ENCODE measurements around the gene PALM. TPM values are rescaled to one million over a fixed set of nuclear protein-coding genes. Genes with fewer than 3 reads are reported as not detected.
"Not testable (repeated sequence)": the region's sequence is repeated elsewhere in the genome, so short reads cannot be mapped to it uniquely, and the experiment has no call there.

Gene PALM
- total RNA-seq, 3 donors from 2014 or later: 8.1 to 58.4 (median 13.0) TPM

DNA sequence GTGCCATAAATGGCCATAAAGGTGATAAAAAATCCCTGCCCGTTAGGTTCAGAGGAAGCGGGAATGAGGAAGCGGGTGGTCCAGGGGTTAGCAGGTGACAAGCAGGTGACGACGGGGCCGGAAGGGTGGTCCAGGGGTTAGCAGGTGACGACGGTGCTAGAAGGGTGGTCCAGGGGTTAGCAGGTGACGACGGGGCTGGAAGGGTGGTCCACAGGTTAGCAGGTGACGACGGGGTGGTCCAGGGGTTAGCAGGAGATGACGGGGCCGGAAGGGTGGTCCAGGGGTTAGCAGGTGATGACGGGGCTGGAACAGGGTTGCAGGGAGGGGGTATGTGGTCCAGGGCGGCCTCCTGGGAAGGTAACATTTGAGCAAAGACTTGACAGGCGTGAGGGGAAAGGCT is 19.7 kb upstream of the PALM start:
- no peak overlapping the region for H3K4me3 ChIP-seq
- TF ChIP-seq, protein P1, sequence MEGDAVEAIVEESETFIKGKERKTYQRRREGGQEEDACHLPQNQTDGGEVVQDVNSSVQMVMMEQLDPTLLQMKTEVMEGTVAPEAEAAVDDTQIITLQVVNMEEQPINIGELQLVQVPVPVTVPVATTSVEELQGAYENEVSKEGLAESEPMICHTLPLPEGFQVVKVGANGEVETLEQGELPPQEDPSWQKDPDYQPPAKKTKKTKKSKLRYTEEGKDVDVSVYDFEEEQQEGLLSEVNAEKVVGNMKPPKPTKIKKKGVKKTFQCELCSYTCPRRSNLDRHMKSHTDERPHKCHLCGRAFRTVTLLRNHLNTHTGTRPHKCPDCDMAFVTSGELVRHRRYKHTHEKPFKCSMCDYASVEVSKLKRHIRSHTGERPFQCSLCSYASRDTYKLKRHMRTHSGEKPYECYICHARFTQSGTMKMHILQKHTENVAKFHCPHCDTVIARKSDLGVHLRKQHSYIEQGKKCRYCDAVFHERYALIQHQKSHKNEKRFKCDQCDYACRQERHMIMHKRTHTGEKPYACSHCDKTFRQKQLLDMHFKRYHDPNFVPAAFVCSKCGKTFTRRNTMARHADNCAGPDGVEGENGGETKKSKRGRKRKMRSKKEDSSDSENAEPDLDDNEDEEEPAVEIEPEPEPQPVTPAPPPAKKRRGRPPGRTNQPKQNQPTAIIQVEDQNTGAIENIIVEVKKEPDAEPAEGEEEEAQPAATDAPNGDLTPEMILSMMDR (IDR thresholded peaks at IDR 0.05): no peak
- no peaks in the 10 kb centered on the region for H3K36me3 ChIP-seq (ENCODE audit: low read depth)
- H3K9me3 ChIP-seq: no peaks in the 10 kb centered on the region
- DNase-seq: no peak
- intact Hi-C loops (cut with DNase I, micrococcal nuclease): no loop called here
- no peak for ATAC-seq
- no peaks in the 10 kb centered on the region for H3K4me1 ChIP-seq (ENCODE audit: low read depth)

DNA sequence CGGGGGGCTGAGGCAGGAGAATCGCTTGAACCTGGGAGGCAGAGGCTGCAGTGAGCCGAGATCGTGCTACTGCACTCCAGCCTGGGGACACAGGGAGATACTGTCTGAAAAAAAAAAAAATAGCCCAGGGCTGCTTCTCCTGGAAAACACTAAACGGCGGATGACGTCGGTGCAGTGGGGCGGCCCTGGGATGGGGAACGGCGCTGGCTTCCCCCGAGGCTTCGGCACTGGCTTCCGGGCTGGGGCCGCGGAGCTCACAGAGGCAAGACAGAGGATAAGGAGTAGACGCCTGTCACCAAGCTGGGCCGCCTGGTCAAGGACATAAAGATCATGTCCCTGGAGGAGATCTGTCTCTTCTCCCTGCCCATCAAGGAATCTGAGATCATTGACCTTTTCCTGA is 18.5 kb upstream of the PALM start:
- intact Hi-C loops (cut with DNase I, micrococcal nuclease): no loop called here
- DNase-seq: no peak
- no peak overlapping the region for H3K4me3 ChIP-seq
- H3K36me3 ChIP-seq (ENCODE audit: low read depth): no peaks in the 10 kb centered on the region
- no peaks in the 10 kb centered on the region for H3K4me1 ChIP-seq (ENCODE audit: low read depth)
- H3K9me3 ChIP-seq: no peaks in the 10 kb centered on the region
- no peak for ATAC-seq
- TF ChIP-seq, protein P1 (IDR thresholded peaks at IDR 0.05): no peak

DNA sequence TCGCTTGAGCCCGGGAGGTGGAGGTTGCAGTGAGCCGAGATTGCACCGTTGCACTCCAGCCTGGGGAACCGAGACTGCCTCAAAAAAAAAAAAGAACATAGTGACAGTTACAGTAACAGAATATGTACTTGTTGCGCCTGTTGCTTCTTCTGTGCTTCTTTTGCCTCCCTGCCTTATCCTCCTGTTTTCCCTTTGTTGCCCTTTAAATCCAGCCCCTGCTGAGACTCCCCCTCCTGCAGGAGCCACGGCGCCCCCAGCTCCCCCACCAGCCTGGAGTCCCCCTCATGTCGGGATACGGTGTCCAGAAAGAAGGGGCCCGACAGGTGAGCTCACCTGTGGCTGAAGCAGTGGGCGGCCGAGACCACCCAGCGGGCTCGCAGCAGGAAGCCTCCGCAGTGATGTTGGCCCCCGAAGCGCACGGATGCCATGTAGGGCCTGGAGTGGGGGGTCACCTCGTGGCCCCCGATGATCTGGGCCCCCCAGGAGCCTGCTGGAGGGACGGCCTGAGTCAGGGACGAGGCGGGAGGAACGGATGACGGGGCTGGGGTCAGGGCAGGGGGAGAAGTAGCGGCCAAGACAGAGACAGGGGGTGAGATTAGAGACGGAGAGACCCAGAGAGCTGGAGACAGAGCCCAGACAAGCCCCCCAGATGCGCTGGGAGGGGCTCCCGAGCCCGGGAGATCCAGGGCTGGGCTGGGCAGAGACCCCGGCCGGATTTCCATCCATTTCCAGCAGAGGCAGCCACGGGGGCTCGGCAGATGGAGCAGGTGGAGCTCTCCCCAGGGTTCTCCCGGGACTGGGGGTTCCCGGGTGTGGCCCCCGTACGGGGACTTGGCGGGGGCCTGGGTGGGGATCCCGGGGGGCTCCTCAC is 14.0 kb upstream of the PALM start:
- TF ChIP-seq, protein P1 (IDR thresholded peaks at IDR 0.05): no peak
- no peaks in the 10 kb centered on the region for H3K36me3 ChIP-seq (ENCODE audit: low read depth)
- no peak for DNase-seq
- no peaks in the 10 kb centered on the region for H3K9me3 ChIP-seq
- no peaks in the 10 kb centered on the region for H3K4me1 ChIP-seq (ENCODE audit: low read depth)
- no peak for ATAC-seq
- intact Hi-C loops (cut with DNase I, micrococcal nuclease): no loop called here
- H3K4me3 ChIP-seq: no peak overlapping the region

DNA sequence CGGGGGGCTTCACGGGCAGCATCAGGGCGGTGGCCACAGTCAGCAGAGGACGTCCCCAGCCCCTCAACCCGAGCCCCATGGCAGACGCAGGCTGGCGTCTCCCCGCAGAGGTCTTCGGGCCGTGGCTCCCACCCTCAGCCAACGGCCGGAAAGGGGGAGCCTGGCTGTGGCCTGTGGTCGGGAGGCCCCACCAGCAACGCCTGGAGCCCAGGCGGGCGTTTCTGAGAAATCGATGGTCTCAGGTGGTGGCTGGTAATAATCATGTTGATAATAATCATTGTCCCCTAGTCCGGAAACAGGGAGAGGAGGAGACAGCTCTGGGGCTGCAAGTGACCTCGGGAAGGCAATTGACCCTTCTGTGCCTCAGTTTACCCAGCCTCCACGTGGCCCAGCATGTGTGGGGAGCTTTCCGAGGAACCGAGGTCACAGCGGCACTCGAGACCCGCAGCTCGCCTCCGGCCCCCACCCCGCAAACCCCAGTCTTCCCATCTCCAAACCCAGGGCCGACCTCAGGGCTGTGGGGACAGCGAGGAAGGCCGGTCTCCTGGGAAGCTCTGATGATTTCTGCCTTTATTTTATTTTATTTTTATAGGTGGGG is 13.3 kb upstream of the PALM start, which contains the start of gene PRSS57:
TSS of gene PRSS57 (minus strand) at position 101 of the 598 bp plus-strand sequence. CDS start at position 79, 22 bp downstream.
- H3K9me3 ChIP-seq: no peaks in the 10 kb centered on the region
- no peaks in the 10 kb centered on the region for H3K4me1 ChIP-seq (ENCODE audit: low read depth)
- TF ChIP-seq, protein P1 (IDR thresholded peaks at IDR 0.05): no peak
- intact Hi-C loops (cut with DNase I, micrococcal nuclease): no loop called here
- ATAC-seq (no peak), DNase-seq (no peak)
- H3K4me3 ChIP-seq: no peak within 1 kb of the TSS
- no peaks in the 10 kb centered on the region for H3K36me3 ChIP-seq (ENCODE audit: low read depth)

DNA sequence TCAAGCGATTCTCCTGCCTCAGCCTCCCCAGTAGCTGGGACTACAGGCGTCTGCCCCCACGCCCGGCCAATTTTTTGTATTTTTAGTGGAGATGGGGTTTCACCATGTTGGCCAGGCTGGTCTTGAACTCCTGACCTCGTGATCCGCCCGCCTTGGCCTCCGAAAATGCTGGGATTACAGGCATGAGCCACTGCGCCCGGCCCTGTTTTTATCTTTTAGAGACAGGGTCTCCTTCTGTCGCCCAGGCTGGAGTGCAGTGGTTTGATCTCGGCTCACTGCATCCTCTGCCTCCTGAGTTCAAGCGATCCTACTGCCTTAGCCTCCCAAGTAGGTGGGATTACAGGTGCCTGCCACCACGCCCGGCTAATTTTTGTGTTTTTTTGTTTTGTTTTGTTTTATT is 10.2 kb upstream of the PALM start:
- H3K4me3 ChIP-seq; ATAC-seq; intact Hi-C loops (cut with DNase I, micrococcal nuclease); H3K4me1 ChIP-seq (ENCODE audit: low read depth); DNase-seq; H3K36me3 ChIP-seq (ENCODE audit: low read depth); H3K9me3 ChIP-seq: not testable (repeated sequence)

DNA sequence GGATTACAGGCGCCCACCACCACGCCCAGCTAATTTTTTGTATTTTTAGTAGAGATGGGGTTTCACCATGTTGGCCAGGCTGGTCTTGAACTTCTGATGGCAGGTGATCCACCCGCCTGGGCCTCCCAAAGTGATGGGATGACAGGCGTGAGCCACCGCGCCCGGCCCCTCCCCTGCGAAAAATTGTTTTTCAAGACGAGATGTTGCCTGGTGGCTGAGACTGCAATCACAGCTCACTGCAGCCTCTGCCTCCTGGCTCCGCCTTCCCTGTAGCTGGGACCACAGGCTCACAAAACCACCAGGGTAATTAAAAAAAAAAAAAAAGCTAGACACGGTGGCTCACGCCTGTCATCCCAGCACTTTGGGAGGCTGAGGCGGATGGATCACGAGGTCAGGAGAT is 8.8 kb upstream of the PALM start:
- H3K4me3 ChIP-seq; DNase-seq; intact Hi-C loops (cut with DNase I, micrococcal nuclease); ATAC-seq; H3K4me1 ChIP-seq (ENCODE audit: low read depth); H3K36me3 ChIP-seq (ENCODE audit: low read depth); H3K9me3 ChIP-seq: not testable (repeated sequence)

DNA sequence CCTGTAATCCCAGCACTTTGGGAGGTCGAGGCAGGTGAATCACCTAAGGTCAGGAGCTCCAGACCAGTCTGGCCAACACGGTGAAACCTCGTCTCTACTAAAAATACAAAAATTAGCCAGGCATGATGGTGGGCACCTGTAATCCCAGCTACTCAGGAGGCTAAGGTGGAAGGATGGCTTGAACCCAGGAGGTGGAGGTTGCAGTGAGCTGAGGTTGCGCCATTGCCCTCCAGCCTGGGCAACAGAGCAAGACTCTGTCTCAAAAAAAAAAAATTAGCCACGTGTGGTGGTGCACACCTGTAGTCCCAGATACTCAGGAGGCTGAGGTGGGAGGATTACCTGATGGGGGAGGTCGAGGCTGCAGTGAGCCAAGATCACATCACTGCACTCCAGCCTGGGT is 5.9 kb upstream of the PALM start:
- intact Hi-C loops (cut with DNase I, micrococcal nuclease); ATAC-seq; H3K36me3 ChIP-seq (ENCODE audit: low read depth): not testable (repeated sequence)

More for the DNA sequence above, 5.9 kb upstream of the PALM start:
- H3K9me3 ChIP-seq; H3K4me3 ChIP-seq; DNase-seq; H3K4me1 ChIP-seq (ENCODE audit: low read depth): not testable (repeated sequence)
